PC-9 (cell line): ENCODE measurements around the gene SLCO2A1.

Source experiments
- EZH2 ChIP-seq: fragments of 200-600 bp; sonication (generic); IDR thresholded peaks from 2 replicates; pipeline ENCODE4 v1.8.0; 2017; ENCODE audit warnings: antibody characterized with exemption, low read depth
- TF ChIP-seq, protein P1 (sequence below): fragments of 200-600 bp; sonication (generic); conservative IDR thresholded peaks from 2 replicates; pipeline ENCODE4 v1.6.1; 2017; ENCODE audit warnings: mixed run types, antibody characterized with exemption, mild to moderate bottlenecking, moderate library complexity

DNA sequence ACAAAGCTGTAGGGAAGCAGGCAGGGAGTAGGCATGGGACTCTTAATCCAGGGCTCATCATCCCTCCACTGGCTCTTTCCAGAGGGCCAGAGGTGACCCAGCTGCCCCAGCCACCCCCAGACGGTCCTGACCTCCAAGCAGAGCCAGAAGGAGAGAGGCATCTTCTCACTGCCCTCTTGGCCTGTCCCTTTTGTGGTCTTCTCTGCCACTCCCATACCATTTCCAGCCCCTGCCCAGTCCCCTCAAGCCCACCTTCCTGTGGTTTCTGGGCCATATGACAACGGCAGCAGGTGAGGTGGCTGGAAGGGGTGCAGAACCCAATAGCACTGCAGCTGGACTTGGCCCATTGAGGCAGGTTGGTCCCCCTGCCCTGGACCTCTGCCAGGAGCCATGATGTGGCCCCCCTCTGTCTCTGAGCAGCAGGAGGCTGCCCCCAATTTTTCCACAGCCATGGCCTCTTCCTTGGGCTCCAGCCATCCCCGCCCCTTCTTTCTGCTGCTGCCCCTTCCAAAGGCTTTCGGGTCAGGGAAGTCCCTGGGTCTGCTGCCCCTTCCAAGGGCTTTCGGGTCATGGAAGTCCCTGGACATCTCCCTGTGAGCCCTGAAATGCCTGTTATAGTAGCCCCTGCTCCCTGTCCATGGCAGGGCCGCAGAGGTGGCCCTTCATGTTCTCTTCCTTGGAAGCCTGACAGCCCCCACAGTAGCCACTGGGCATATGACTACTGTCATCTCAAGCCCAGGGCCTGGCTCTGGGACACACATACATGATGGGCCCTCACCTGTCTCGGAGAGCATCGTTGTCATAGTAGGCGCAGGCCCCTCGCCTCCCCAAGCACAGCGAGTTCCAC is 94.5 kb downstream of the SLCO2A1 start:
- TF ChIP-seq EZH2, result no peak
- TF ChIP-seq, protein P1, sequence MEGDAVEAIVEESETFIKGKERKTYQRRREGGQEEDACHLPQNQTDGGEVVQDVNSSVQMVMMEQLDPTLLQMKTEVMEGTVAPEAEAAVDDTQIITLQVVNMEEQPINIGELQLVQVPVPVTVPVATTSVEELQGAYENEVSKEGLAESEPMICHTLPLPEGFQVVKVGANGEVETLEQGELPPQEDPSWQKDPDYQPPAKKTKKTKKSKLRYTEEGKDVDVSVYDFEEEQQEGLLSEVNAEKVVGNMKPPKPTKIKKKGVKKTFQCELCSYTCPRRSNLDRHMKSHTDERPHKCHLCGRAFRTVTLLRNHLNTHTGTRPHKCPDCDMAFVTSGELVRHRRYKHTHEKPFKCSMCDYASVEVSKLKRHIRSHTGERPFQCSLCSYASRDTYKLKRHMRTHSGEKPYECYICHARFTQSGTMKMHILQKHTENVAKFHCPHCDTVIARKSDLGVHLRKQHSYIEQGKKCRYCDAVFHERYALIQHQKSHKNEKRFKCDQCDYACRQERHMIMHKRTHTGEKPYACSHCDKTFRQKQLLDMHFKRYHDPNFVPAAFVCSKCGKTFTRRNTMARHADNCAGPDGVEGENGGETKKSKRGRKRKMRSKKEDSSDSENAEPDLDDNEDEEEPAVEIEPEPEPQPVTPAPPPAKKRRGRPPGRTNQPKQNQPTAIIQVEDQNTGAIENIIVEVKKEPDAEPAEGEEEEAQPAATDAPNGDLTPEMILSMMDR, result no peak
